Transverse colon (tissue), 4 donors: ENCODE results near the gene CLK4. TPM values are rescaled to one million over a fixed set of nuclear protein-coding genes. Genes with fewer than 3 reads are reported as not detected.

Experiments used
- DNase-seq: peaks from one replicate; pipeline ENCODE4 v3.0.0-alpha.2; 2019
- H3K27ac ChIP-seq, 4 donors: fragments of 200-600 bp; sonication (generic); 2 replicates each; pipeline ENCODE4 v1.5.1; 2016 to 2018; ENCODE audit warnings: inconsistent platforms in 4 of 4
- H3K27me3 ChIP-seq: fragments of 200-600 bp; sonication (generic); 2 replicates; pipeline ENCODE4 v1.5.1; 2017; ENCODE audit warnings: inconsistent platforms
- H3K36me3 ChIP-seq, 4 donors: fragments of 200-600 bp; sonication (generic); 2 replicates each; pipeline ENCODE4 v1.5.1; 2017 to 2019; ENCODE audit warnings: inconsistent platforms in 4 of 4
- H3K4me1 ChIP-seq, 4 donors: fragments of 200-600 bp; sonication (generic); 2 replicates each; pipeline ENCODE4 v1.5.1; 2017 to 2020; ENCODE audit warnings: inconsistent platforms in 4 of 4
- H3K4me3 ChIP-seq, 4 donors: fragments of 200-600 bp; sonication (generic); 1 replicate in 1 of 4; 2 replicates in 3 of 4; pipeline versions ENCODE4 v1.5.1 to v1.6.1; 2017 to 2019; ENCODE audit warnings: inconsistent platforms in 4 of 4
- H3K9me3 ChIP-seq, 2 donors: fragments of 200-600 bp; sonication (generic); 2 replicates each; pipeline ENCODE4 v1.5.1; 2017 to 2019; ENCODE audit warnings: inconsistent platforms in 2 of 2
- EP300 ChIP-seq: sonication (generic); formaldehyde crosslinking; IDR thresholded peaks from one replicate; pipeline ENCODE4 v1.6.1; 2017; ENCODE audit warnings: antibody characterized with exemption, low read depth
- POLR2A ChIP-seq: fragments of 450-650 bp; IDR thresholded peaks from one replicate; pipeline ENCODE4 v1.6.1; 2016; ENCODE audit warnings: antibody characterized with exemption, mild to moderate bottlenecking, moderate library complexity
- POLR2AphosphoS5 ChIP-seq, 3 donors: sonication (generic); formaldehyde crosslinking; IDR thresholded peaks; one replicate each; pipeline ENCODE4 v1.6.1; 2016; ENCODE audit warnings: antibody characterized with exemption in 3 of 3
- WGBS, 2 donors: methylation state at CpG; one replicate each; pipeline ENCODE4 v1.1.5; 2018; ENCODE audit warnings: low coverage in 1 of 2; 5-methylcytosine and 5-hydroxymethylcytosine counted together
- in situ Hi-C, 4 donors: fragments of 200-750 bp; cut with MboI; loops; one replicate each; pipeline versions ENCODE4 v1.15.0 to v1.15.1; 2017; ENCODE audit warnings: low sequenced_read_pairs in 3 of 4, low pct_ligation_motif_present in 1 of 4, low pct_unique_long_range_greater_than_20kb in 1 of 4
- intact Hi-C: fragments of 100-400 bp; cut with DNase I; formaldehyde crosslinking; loops from one replicate; pipeline ENCODE4 v1.15.1; 2023; ENCODE audit warnings: low total_unique reads
- total RNA-seq, 4 donors: library from RNA; depleted of rRNA; stranded (reverse); fragments of >200 nt; gene quantifications; one replicate each; pipeline ENCODE4 v1.1.0, GENCODE V29; 2016
- TF ChIP-seq, protein P1 (sequence below), 5 experiments: fragments of 200-600 bp in 3 of 5; fragments of 450-650 bp in 2 of 5; sonication (generic) in 3 of 5; IDR thresholded peaks; 1 replicate in 2 of 5; 2 replicates in 3 of 5; pipeline ENCODE4 v1.5.1; 2016 to 2017; ENCODE audit warnings: antibody characterized with exemption in 5 of 5, inconsistent platforms in 3 of 5, mild to moderate bottlenecking in 2 of 5, moderate library complexity in 1 of 5

CLK4 gene
- total RNA-seq, 4 donors from 2014 or later = 36.0 to 72.6 (median 52.4) TPM

DNA sequence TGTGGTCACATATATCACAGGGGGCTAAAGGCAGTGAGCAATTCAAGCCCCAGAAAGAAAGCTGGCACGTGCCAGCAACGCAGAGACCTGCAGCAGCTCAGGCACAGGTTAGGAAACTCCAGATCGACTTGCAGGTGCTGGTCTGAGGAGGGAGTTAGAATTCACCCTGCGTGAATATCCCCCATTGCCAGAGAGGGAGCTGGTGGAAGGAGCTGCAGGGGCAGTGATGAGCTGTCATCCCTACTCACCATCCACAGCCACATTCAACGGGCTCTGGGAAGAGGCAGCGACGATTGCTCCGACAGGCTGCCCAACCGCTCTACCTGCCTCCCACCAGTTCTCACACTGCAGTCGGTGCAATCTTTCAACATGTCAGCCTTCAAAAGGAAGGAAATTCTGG is 40.8 kb upstream of the CLK4 start:
- DNase-seq = no peak
- intact Hi-C loops (no loop called here), in situ Hi-C loops (no loop called here)
- Histone ChIP-seq H3K27me3 (no peaks in the 10 kb centered on the region), H3K4me3 (no peak overlapping the region), H3K36me3 (no peaks in the 10 kb centered on the region), H3K4me1 (no peaks in the 10 kb centered on the region), H3K9me3 (no peaks in the 10 kb centered on the region), H3K27ac (no peak overlapping the region)
- WGBS, 2 donors = 82% methylated on average over 10 of the region's 10 CpGs; no CpG with 5 or more reads in 1 of the 2 donors
- TF ChIP-seq POLR2A (no peak), EP300 (no peak), POLR2AphosphoS5 (IDR thresholded peaks at IDR 0.05) (no peak)
- TF ChIP-seq, protein P1, sequence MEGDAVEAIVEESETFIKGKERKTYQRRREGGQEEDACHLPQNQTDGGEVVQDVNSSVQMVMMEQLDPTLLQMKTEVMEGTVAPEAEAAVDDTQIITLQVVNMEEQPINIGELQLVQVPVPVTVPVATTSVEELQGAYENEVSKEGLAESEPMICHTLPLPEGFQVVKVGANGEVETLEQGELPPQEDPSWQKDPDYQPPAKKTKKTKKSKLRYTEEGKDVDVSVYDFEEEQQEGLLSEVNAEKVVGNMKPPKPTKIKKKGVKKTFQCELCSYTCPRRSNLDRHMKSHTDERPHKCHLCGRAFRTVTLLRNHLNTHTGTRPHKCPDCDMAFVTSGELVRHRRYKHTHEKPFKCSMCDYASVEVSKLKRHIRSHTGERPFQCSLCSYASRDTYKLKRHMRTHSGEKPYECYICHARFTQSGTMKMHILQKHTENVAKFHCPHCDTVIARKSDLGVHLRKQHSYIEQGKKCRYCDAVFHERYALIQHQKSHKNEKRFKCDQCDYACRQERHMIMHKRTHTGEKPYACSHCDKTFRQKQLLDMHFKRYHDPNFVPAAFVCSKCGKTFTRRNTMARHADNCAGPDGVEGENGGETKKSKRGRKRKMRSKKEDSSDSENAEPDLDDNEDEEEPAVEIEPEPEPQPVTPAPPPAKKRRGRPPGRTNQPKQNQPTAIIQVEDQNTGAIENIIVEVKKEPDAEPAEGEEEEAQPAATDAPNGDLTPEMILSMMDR (IDR thresholded peaks at IDR 0.05) = no peak

DNA sequence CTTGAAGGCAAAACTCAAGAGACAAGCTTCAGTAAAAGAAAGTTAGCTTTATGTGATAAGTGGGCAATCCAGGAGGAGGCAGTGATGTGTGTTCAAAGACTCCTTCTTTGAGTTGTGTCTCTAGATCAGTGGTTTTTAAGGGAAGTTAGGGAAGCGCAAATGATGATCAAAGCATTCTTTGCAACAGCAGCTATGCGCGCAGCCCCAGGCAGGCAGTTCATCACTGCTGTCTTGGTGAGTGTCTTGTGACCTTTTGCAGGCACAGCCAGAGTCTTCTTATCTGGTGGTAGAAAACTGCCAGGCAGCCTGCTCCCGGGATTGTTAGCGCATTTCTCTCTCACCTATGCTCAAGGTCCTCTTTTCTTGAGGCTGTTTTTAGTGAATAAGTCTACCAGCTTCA is 40.3 kb upstream of the CLK4 start:
- no peak overlapping the region for H3K27ac ChIP-seq
- no peaks in the 10 kb centered on the region for H3K9me3 ChIP-seq
- H3K4me3 ChIP-seq = no peak overlapping the region
- TF ChIP-seq, protein P1 (IDR thresholded peaks at IDR 0.05) = no peak
- TF ChIP-seq POLR2A (no peak), POLR2AphosphoS5 (IDR thresholded peaks at IDR 0.05) (no peak), EP300 (no peak)
- in situ Hi-C loops = no loop called here
- WGBS, 2 donors = 20 to 57% methylated on average over 1 to 5 of the region's 5 CpGs
- intact Hi-C loops = no loop called here
- no peak for DNase-seq
- H3K36me3 ChIP-seq = no peaks in the 10 kb centered on the region
- H3K27me3 ChIP-seq = no peaks in the 10 kb centered on the region
- H3K4me1 ChIP-seq = no peaks in the 10 kb centered on the region

DNA sequence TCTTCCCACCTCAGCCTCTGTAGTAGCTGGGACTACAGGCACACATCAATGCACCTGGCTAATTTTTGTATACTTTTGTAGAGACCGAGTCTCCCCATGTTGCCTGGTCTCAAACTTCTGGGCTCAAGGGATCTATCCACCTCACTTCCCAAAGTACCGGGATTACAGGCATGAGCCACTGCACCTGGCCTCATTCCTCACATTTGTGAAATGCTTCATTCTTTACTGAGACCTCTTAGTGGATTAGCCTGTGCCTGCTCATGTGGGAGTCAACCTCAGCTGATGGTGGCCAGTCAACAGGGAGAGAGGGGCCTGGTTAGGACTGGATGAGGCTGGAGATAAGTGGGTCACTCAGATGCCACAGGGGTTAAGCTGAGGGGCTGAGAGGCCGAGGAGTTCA is 37.3 kb upstream of the CLK4 start:
- Histone ChIP-seq H3K27me3 (no peaks in the 10 kb centered on the region), H3K4me3 (no peak overlapping the region), H3K36me3 (no peaks in the 10 kb centered on the region), H3K4me1 (no peaks in the 10 kb centered on the region), H3K27ac (no peak overlapping the region), H3K9me3 (no peaks in the 10 kb centered on the region)
- WGBS, 2 donors = 77% methylated on average over 3 of the region's 3 CpGs; no CpG with 5 or more reads in 1 of the 2 donors
- TF ChIP-seq, protein P1 (IDR thresholded peaks at IDR 0.05) = no peak
- TF ChIP-seq EP300 (no peak), POLR2AphosphoS5 (IDR thresholded peaks at IDR 0.05) (no peak), POLR2A (no peak)
- in situ Hi-C loops (no loop called here), intact Hi-C loops (no loop called here)
- DNase-seq = no peak

DNA sequence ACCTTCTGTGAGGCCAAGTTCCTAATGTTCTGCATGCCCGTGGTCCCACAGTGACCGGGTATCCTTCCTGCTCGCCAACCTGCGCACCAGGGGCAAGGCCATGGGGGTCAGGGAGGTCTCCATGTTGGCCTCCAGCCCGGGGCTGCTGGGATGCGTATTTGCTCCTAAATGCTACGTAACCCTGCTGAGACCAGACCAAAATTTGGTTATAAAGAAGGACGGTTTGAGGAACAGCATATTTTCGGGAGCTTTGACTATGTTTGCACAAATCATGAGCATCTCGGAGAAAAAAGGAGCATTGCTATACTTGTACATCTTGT is 35.7 kb upstream of the CLK4 start:
- 74 to 87% methylated on average over 6 to 10 of the region's 10 CpGs for WGBS, 2 donors

More for the DNA sequence above, 35.7 kb upstream of the CLK4 start:
- DNase-seq = no peak
- no peaks in the 10 kb centered on the region for H3K4me1 ChIP-seq
- no peak overlapping the region for H3K4me3 ChIP-seq
- in situ Hi-C loops = no loop called here
- no peaks in the 10 kb centered on the region for H3K9me3 ChIP-seq
- intact Hi-C loops = no loop called here
- no peaks in the 10 kb centered on the region for H3K27me3 ChIP-seq
- no peak for TF ChIP-seq EP300
- TF ChIP-seq POLR2AphosphoS5 (IDR thresholded peaks at IDR 0.05) = no peak
- TF ChIP-seq POLR2A = no peak
- TF ChIP-seq, protein P1 (IDR thresholded peaks at IDR 0.05) = no peak
- no peak overlapping the region for H3K27ac ChIP-seq
- no peaks in the 10 kb centered on the region for H3K36me3 ChIP-seq
